Liver (tissue), 9 donors: ENCODE measurements around the gene PABPC1L. TPM values are rescaled to one million over a fixed set of nuclear protein-coding genes. Genes with fewer than 3 reads are reported as not detected.

Experiments
- DNase-seq: peaks from one replicate; pipeline ENCODE4 v3.0.0-alpha.2; 2017; ENCODE audit warnings: low spot score
- H3K27ac ChIP-seq, 2 donors: one replicate each; pipeline ENCODE4 v1.7.0; 2013; ENCODE audit warnings: inconsistent platforms in 2 of 2, low read length in 2 of 2, control low read depth in 1 of 2, low read depth in 1 of 2, mild to moderate bottlenecking in 1 of 2
- H3K27me3 ChIP-seq, 4 donors: one replicate each; pipeline versions ENCODE4 v1.6.1 to v1.7.0; 2013; ENCODE audit warnings: low read length in 3 of 4, inconsistent platforms in 1 of 4, mild to moderate bottlenecking in 1 of 4, moderate library complexity in 1 of 4; ENCODE audit not compliant: control insufficient read depth in 4 of 4, insufficient read depth in 4 of 4
- H3K36me3 ChIP-seq, 4 donors: one replicate each; pipeline versions ENCODE4 v1.6.1 to v1.7.0; 2013; ENCODE audit warnings: low read length in 3 of 4, mild to moderate bottlenecking in 3 of 4, low read depth in 1 of 4, moderate library complexity in 1 of 4; ENCODE audit not compliant: control insufficient read depth in 4 of 4, insufficient read depth in 3 of 4
- H3K4me1 ChIP-seq, 4 donors: one replicate each; pipeline versions ENCODE4 v1.6.1 to v1.7.0; 2013; ENCODE audit warnings: low read length in 3 of 4, mild to moderate bottlenecking in 3 of 4, moderate library complexity in 1 of 4; ENCODE audit not compliant: control insufficient read depth in 4 of 4, insufficient read depth in 4 of 4
- H3K4me3 ChIP-seq, 3 donors: one replicate each; pipeline versions ENCODE4 v1.6.1 to v1.7.0; 2013; ENCODE audit warnings: low read length in 3 of 3, control low read depth in 1 of 3, low read depth in 1 of 3, mild to moderate bottlenecking in 1 of 3
- H3K9ac ChIP-seq, 2 donors: one replicate each; pipeline ENCODE4 v1.7.0; 2013; ENCODE audit warnings: low read length in 2 of 2, mild to moderate bottlenecking in 2 of 2, moderate library complexity in 2 of 2, control low read depth in 1 of 2, low read depth in 1 of 2
- H3K9me3 ChIP-seq, 4 donors: one replicate each; pipeline versions ENCODE4 v1.6.1 to v1.7.0; 2013; ENCODE audit warnings: low read length in 3 of 4; ENCODE audit not compliant: control insufficient read depth in 4 of 4
- ATF3 ChIP-seq: IDR thresholded peaks from 2 replicates; pipeline ENCODE4 v1.6.1; 2016; ENCODE audit warnings: antibody characterized with exemption
- CTCF ChIP-seq: fragments of 150-350 bp; IDR thresholded peaks from 2 replicates; pipeline ENCODE4 v1.5.1; 2017; ENCODE audit warnings: improper control_type of control experiment, low read depth, low read length; ENCODE audit not compliant: missing input control
- FOXA1 ChIP-seq: IDR thresholded peaks from 2 replicates; pipeline ENCODE4 v1.6.1; 2016; ENCODE audit warnings: antibody characterized with exemption
- HNF4A ChIP-seq, 2 donors: conservative IDR thresholded peaks; 2 replicates each; pipeline ENCODE4 v1.6.1; 2016; ENCODE audit warnings: antibody characterized with exemption in 2 of 2, mild to moderate bottlenecking in 2 of 2
- HNF4G ChIP-seq: IDR thresholded peaks from 2 replicates; pipeline ENCODE4 v1.6.1; 2016; ENCODE audit warnings: antibody characterized with exemption
- JUND ChIP-seq, 2 donors: IDR thresholded peaks; 2 replicates each; pipeline ENCODE4 v1.6.1; 2016; ENCODE audit warnings: antibody characterized with exemption in 2 of 2
- MAX ChIP-seq: IDR thresholded peaks from 2 replicates; pipeline ENCODE4 v1.6.1; 2016; ENCODE audit warnings: antibody characterized with exemption
- RAD21 ChIP-seq, 2 donors: IDR thresholded peaks; 2 replicates each; pipeline ENCODE4 v1.6.1; 2016; ENCODE audit warnings: antibody characterized with exemption in 2 of 2, mild to moderate bottlenecking in 2 of 2
- REST ChIP-seq: IDR thresholded peaks from 2 replicates; pipeline ENCODE4 v1.6.1; 2016; ENCODE audit warnings: antibody characterized with exemption, mild to moderate bottlenecking
- ZBTB33 ChIP-seq: IDR thresholded peaks from 2 replicates; pipeline ENCODE4 v1.6.1; 2016; ENCODE audit warnings: antibody characterized with exemption
- WGBS: extraction: QIAGEN DNeasy Blood & Tissue Kit; methylation state at CpG from one replicate; pipeline ENCODE4 v1.1.7; 2013; 5-methylcytosine and 5-hydroxymethylcytosine counted together
- polyA plus RNA-seq, 2 donors: library from polyadenylated mRNA; stranded (reverse) in 1 of 2; unstranded in 1 of 2; fragments of 200-250 nt in 1 of 2; fragments of >200 nt in 1 of 2; fragmentation: Nextera tagmentation in 1 of 2; extraction: Ambion mirVana in 1 of 2; gene quantifications; one replicate each; pipeline versions ENCODE4 v1.2.1 to v1.2.3, GENCODE V29; 2013 to 2015
- total RNA-seq, 2 donors: library from RNA; depleted of rRNA; stranded (reverse); fragments of >200 nt; gene quantifications; one replicate each; pipeline ENCODE4 v1.2.3, GENCODE V29; 2014
- donor health status: healthy.
- donor health status: healthy.
- donor health status: healthy.
- donor health status: healthy.
- donor health status: healthy.

The PABPC1L gene
- total and polyA plus RNA-seq, 4 donors = 4.7 to 21.0 (median 10.9) TPM

GRCh38 chr20:44948513-44948912 is 38.7 kb downstream of the PABPC1L start (continued):
- TF ChIP-seq ZBTB33 (no peak), ATF3 (no peak)

GRCh38 chr20:44950368-44950767 is 40.5 kb downstream of the PABPC1L start:
- WGBS = 98% methylated on average over 1 of the region's 1 CpG
- Histone ChIP-seq H3K4me3 (no peak overlapping the region), H3K4me1 (peaks cover 0 to 17% (median 9%) of the 10 kb centered on the region in 4 donors), H3K9me3 (no peaks in the 10 kb centered on the region), H3K36me3 (peaks cover 0 to 47% (median 42%) of the 10 kb centered on the region in 4 donors), H3K27ac (no peak overlapping the region), H3K27me3 (no peaks in the 10 kb centered on the region), H3K9ac (no peak overlapping the region)
- no peak for TF ChIP-seq MAX
- DNase-seq = no peak

- Histone ChIP-seq H3K4me1 (peaks cover 0 to 2% (median 0%) of the 10 kb centered on the region in 4 donors), H3K27ac (no peak overlapping the region), H3K9me3 (no peaks in the 10 kb centered on the region), H3K9ac (no peak overlapping the region), H3K27me3 (no peaks in the 10 kb centered on the region), H3K4me3 (no peak overlapping the region), H3K36me3 (peaks cover 0 to 58% (median 47%) of the 10 kb centered on the region in 4 donors)
- DNase-seq = no peak
- TF ChIP-seq CTCF = no peak
- TF ChIP-seq JUND (IDR thresholded peaks at IDR 0.05) = no peak
- no peak for TF ChIP-seq FOXA1
- no peak for TF ChIP-seq HNF4A (conservative IDR thresholded peaks at IDR 0.05)
- no peak for TF ChIP-seq RAD21 (IDR thresholded peaks at IDR 0.05)
- TF ChIP-seq HNF4G = no peak
- 96% methylated on average over 1 of the region's 1 CpG for WGBS
These were observed 42.9 kb downstream of the PABPC1L start for GRCh38 chr20:44952731-44953130.

GRCh38 chr20:44954211-44954610 is 44.4 kb downstream of the PABPC1L start:
- Histone ChIP-seq H3K27ac (no peak overlapping the region), H3K9ac (no peak overlapping the region), H3K4me1 (peaks cover 0 to 5% (median 3%) of the 10 kb centered on the region in 4 donors), H3K9me3 (no peaks in the 10 kb centered on the region), H3K4me3 (no peak overlapping the region), H3K27me3 (no peaks in the 10 kb centered on the region), H3K36me3 (peaks cover 0 to 54% (median 41%) of the 10 kb centered on the region in 4 donors)
- TF ChIP-seq REST = no peak
- DNase-seq = no peak
- 97% methylated on average over 5 of the region's 5 CpGs for WGBS
